Limb (tissue), 2 donors: ENCODE results near the gene UQCRHL.

ENCODE experiments used
- DNase-seq, 2 donors: peaks; one replicate each; pipeline ENCODE4 v3.0.0-alpha.2; 2016; ENCODE audit errors: extremely low spot score in 2 of 2

Gene UQCRHL

GRCh38 chr1:15758953-15759661, 48.3 kb downstream of the UQCRHL start:
- DNase-seq: peak in 1 of 2 donors; percentile 64

GRCh38 chr1:15758343-15758931, 49.0 kb downstream of the UQCRHL start, which contains the start of gene FBLIM1:
FBLIM1 (plus strand) TSS chr1:15758795; CDS start chr1:15764984, 6,189 bp downstream.
- peak in 1 of 2 donors; percentile 80 for DNase-seq

- DNase-seq: peak in 1 of 2 donors; percentile 53
Measured at GRCh38 chr1:15757575-15758342, 49.7 kb downstream of the UQCRHL start.
